HG03139 (cell line): ENCODE data around the gene XAB2.

Experiments
- ATAC-seq: cut with Tn5 transposase; IDR thresholded peaks from one replicate; pipeline ENCODE4 v1.9.1; 2021; ENCODE audit not compliant: unreplicated experiment

The XAB2 gene

DNA sequence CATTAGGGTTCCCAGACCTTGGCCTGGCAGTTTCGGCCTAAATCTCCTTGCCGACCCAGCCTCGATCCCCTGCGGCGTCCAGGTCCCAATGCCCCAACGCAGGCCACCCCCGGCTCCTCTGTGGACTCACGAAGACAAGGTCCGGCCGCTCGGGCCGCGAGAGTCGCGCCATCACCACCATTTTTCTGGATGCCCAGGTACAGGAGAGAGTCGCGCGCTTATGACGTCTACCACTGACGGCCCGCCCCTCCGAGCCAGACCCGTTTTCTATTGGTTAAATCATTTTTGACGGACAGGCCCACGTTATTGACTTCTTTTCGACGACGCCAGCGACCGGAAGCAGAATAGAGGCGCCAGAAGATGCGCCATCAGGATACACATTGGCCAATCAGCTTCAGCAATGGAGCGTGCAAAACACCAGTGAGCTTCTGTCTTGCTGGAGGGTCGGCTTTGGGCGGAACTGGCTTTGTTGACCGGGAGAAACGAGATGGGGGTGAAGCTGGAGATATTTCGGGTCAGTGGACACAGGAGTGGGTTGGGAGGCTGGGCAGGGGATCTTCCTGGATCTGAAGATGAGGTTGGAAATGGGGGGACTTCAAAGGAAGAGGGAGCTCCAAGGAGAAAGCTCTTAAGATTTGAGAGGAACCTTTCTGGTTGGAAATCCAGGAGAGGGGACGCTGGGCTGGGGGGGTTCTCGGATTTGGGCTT, at the start of gene XAB2, which contains the start of gene PET100:
Gene XAB2 (minus strand): TSS at position 199 of the 708 bp plus-strand sequence. CDS start 18 bp downstream, at position 181.
Gene PET100 (plus strand): TSS at position 447 of the 708 bp plus-strand sequence. CDS start 41 bp downstream, at position 488.
- peak; percentile 89 for ATAC-seq

DNA sequence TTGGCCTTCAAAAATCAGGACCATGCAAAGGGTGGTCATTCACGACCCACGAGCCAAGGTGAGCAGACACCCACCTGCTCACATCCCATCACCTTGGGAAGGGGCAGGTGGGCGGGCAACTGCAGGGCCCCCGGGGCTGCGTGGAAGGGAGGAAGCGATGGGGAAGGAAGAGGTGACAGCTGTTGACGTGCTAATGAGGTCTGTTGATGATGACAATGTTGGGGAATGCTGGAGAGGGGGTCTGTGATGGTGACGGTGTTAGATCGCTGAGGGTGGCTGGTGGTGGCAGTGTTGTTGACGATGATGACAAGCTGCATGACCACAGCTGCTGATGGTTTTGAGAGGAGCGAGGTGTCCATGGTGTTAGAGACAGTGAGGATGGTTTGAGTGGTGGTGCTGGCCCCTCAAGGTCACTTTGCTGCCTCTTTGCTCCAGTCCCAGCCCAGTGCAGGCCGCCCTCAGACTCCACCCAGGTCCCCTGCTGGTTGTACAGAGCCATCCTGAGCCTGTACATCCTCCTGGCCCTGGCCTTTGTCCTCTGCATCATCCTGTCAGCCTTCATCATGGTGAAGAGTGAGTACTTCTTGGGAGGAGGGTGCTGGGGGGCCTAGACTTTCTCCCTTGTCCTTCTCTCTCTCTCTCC, 48.4 kb upstream of the XAB2 start:
- no peak for ATAC-seq

DNA sequence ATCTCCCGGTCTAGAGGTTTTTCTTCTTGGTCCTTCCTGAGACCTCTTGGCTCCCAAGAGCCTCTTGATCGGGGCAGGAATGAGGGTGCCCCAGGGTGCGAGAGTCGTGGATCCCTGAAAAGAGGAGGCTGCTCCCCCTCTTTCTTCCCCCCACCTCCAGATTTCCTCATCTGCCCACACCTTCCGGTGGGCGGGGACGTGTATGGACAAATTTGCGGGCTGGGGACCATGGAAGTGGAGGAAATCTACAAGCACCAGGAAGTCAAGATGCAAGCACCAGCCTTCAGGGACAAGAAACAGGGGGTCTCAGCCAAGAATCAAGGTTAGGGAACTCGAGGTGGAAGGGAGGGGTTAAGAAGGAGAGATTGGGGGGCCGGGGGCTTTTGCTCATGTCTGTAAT, 47.5 kb upstream of the XAB2 start, which contains the start of gene MCEMP1:
Gene MCEMP1 (plus strand): TSS at position 237 of the 400 bp plus-strand sequence. CDS start 31 bp downstream, at position 268.
- ATAC-seq: no peak

DNA sequence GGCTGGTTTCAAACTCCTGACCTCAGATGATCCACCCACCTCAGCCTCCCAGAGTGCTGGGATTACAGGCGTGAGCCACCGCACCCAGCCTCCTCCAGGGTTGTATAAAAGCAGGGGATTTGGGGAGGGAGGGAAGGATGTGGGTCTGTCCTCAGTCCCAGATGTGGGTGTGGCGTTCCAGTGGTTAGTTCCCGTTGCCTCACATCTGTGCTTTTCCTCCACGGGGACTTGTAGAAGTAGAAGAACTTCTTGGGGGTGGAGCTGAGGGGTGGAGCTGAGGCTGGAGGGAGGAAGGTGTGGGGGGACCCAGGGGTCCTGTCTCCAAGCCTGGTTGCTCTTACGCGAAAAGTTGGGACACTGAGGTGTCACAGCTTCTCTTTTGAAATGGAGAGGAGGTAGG, 47.0 kb upstream of the XAB2 start:
- ATAC-seq: no peak

DNA sequence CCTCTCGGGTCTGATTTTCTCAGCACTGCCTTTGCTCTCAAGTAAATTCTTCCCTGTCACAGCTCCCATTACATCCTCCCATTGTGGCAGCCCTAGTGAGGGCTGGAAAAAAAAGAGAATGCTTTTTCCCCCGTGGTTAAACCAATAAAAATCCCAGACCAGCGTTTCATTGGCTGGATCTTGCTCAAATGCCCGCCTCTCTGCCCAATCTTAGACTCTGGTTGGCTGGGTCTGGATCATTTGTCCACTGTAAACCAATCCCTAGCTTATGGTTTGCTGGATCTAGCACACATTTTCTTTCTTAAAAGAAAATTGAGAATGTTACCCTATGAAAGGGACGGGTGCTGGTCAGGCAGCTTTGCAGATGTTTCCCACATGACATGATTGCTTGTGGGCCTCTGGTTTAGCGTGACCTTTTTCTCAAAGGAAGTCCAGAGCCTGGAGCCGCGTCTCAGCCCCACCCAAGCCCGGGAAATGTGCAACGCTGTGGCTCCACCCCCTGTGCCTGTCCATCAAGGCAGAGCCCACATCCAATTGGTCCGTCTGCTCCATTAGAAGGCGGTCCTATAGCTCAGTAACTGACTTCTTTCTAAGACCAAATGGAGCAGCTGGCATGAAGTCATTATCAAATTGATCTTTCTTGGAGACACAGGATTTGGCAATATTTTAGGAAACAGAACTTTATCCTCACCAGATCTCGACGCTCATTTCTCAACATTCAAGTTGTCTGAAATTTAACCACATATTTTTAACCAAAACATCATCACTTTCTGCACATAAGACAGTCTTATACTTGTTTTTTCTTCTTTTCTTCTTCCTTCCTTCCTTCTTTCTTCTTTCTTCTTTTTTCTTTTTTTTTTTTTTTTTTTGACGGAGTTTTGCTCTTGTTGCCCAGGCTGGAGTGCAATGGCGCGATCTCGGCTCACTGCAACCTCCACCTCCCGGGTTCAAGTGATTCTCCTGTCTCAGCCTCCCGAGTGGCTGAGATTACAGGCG, 45.0 kb upstream of the XAB2 start:
- no peak for ATAC-seq

DNA sequence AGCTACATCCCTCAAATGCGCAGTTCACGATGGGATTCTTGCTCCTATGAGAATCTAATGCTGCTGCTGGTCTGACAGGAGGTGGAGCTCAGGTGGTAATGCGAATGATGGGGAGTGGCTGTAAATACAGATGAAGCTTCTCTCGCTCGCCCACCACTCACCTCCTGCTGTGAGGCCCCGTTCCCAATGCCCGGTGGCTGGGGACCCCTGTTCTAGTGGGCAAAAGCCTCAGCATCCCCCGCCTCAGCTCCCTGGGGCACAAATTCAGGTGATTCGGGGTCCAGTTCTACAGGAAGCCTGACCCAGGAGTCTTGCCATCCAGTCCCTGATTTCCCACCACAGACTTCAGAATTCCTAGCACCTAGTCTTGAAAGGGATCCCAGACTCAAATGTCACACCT, 43.2 kb upstream of the XAB2 start:
- ATAC-seq: no peak

DNA sequence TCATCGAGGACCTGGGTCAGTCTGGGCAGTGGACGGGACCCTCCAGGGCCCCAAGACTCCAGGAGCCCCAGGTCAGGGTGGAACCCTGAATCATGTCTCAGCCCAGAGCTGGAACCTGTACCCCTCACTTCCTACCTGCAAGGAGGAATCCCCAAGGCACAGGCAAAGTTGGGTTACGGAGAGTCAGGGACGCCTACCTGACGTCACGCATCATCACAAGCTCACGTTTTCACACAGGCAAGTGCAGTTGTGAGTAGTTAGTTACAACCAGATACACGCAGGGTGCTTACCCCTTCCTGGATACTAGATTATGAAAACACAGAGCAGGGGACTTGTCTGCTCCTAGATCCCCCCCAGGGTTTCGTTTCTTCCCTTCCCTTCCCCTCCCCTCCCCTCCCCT, 41.4 kb upstream of the XAB2 start:
- no peak for ATAC-seq

DNA sequence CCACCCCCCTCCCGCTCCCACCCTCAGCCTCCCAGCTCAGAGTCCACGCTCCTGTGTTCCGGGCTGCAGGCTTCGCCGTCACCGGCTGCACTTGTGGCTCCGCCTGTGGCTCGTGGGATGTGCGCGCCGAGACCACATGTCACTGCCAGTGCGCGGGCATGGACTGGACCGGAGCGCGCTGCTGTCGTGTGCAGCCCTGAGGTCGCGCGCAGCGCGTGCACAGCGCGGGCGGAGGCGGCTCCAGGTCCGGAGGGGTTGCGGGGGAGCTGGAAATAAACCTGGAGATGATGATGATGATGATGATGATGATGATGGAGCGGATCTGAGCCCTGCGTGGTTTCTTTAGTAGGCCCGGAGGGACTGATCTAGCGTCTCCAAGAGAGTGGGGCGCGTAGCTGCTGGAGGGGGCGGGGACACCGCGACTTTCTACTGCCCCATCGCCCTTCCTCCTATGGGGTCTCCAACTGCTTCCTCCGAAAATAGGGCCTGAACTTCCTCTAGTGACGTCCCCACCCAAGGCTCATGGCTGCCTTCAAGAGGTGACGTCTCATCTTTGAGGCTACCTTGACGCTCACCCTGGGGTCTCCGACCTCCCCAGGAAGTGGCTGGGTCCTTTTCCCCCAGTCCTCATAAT, 40.9 kb upstream of the XAB2 start:
- ATAC-seq: no peak

DNA sequence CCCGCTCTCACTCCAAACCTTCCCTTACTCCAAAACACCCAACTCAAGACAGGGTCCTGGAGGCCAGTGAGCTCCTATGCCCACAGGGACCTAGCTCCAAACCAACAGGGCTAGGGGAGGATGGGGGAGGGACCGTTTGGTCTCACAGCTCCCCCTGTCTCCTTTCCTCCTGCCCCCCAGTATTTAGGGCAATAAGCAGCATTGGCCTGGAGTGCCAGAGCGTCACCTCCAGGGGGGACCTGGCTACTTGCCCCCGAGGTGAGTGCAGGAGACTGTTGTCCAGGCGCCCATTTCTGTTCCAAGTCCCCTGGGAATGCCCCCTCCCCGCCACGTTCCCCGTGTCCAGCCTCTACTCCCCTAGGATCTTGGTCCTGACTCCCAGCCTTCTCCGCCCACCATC, 40.3 kb upstream of the XAB2 start:
- ATAC-seq: no peak

DNA sequence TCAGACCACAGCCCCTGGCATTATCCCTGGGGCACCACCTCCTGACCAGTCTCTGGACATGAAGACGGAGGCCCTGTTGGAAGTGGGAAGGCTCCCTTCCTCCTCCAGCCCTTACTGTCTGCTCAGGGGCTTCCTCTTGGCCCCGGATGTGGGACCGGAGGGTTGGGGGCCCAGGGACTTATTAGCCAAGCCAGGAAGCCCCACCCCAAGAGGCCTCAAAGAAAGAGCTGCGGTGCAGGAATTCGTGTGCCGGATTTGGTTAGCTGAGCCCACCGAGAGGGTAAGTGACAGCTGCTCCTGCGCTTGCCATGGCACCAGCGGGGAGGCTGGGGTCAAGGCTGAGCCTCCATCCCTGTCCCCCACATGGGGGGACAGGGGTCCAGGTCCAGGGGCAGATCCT, 39.5 kb upstream of the XAB2 start, which contains the start of gene RETN:
Gene RETN (plus strand): TSS at position 208 of the 400 bp plus-strand sequence. CDS start 278 bp downstream, outside the sequence.
- ATAC-seq: no peak

DNA sequence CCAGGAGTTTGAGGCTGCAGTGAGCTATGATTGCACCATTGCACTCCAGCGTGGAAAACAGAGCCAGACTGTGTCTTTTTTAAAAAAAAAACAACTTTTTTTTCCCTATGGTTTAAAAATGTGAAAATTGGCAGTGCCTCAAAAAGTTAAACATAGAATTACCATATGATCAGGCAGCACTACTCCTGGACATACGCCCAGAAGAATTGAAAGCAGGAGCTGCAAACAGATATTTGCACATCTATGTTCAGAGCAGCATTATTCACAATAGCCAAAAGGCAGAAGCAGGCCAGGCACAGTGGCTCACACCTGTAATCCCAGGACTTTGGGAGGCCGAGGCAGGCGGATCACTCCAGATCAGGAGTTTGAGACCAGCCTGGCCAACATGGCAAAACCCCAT, 35.7 kb upstream of the XAB2 start:
- ATAC-seq: no peak

DNA sequence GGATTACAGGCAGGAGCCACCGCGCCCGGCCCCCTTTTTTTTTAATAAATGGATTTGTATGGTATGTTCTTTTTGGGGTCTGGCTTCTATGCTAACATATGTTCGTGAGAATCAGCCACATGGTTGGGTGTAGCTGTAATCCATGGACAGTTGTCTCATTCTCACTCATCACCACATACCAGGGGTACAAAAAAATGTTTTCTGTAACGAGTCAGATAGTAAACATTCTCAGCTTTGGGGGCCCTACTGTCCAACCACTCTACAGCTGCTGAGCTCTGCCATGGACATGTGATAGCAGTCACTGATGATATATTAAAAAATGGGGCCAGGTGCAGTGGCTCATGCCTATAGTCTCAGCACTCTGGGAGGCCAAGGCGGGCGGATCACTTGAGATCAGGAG, 34.4 kb upstream of the XAB2 start:
- no peak for ATAC-seq

DNA sequence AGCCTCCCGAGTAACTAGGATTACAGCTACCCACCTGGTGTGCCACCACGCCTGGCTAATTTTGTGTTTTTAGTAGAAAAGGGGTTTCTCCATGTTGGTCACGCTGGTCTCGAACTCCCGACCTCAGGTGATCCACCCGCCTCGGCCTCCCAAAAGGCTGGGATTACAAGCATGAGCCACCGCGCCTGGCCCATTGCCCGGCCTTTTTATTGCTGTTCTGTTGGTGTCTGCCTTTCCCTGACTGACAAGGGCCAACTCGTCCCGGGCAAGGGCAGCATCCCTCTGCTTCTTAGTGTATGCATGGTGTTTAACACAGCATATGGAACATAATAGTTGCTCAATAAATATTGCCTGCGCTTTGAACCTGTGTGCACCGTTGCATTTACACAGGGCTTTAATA, 33.3 kb upstream of the XAB2 start:
- no peak for ATAC-seq

DNA sequence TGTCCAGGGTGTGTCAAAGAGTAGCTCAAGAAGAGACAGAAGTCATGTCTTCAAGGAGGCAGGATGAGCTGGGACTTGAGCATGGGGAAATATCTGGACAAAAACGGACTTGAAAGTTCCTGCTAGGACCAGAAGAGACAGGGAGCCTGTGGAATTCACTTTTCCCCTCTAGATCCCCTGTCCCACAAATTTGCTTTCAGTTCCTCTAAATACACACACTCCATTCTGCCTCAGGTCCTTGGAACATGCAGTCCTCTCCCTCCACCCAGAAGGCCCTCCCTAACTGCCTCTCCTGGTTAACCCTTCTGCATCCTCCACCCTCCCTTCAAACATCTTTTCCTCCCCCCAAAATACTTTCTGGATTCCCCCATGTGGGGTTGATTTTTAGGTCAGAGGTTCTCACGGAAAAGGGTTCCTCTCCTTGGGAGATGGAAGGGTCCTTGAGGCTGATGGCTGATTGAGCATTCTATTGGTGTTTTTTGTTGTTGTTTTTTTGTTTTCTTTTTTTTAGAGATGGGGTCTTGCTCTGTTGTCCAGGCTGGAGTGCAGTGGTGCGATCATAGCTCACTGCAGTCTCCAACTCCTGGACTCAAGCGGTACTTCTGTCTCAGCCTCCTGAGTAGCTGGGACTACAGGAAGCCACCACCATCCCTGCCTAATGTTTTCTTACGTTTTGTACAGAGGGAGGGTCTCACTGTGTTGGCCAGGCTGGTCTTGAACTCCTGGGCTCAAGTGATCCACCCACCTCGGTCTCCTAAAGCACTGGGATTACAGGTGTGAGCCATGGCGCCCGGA, 32.6 kb upstream of the XAB2 start:
- no peak for ATAC-seq

DNA sequence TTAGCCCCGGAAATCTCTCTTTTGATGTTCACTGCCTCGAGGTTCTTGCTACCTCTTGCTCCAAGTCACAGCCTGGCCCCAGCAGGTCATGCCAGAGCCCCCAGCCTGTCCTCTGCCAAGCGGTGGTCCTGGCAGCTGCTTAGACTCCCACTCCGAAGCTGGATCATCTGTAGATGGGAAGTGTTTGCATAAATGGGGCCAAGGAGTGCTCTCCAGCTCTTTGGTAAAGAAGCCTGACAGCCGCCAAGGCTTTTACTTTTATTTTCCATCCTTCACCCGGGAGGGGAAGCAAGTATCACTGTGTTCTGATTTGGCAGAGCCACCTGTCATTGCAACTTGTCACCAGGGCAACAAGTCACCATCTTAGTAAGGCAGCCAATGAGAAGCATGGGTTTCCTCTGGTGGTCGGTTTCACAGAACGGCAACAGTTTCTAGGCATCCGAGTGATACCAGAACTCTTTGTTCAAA, 28.9 kb upstream of the XAB2 start:
- ATAC-seq: no peak

DNA sequence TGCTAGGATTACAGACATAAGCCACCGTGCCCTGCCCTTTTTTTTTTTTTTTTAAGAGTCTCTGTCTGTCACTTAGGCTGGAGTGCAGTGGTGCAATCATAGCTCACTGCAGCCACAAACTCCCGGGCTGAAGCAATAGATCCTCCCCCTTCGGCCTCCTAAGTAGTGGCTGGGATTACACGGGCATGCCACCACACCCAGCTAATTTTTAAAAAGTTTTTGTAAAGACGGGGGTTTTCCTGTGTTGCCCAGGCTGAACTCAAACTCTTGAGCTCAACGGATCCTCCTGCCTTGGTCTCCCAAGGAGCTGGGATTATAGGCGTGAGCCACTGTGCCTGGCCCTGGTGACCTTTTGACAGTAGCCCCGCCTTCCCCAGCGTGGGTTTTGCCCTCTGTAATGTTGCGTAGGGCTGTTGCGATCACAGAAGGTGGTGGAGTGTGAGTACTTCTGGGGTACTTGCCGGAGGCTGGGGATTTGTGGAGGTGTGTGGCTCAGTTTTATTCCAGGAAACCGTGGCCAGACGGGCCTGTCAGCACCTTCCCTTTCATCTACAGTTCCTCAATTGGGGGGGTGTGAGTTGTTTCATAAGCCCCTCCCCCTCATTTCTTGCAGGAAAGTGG, 27.9 kb upstream of the XAB2 start:
- ATAC-seq: no peak

DNA sequence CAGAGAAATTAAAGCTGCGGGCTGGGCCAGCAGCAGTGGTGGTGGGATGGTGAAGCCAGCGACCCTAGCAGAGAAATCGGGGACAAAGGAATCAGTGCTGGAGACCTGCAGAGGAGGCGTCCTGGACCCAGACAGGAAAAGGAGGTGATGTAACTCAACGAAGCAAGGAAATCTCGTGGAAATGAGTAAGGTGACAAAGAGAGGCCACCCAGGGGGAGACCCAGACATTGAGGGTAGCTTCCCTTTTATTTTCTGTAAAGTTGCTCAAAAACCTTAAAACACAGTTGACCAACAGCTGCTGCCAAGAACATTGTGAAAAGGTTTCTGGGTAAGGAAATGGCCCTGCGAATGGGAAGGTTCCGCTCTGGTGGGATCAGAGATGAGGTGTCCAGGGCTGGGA, 26.2 kb upstream of the XAB2 start:
- no peak for ATAC-seq

DNA sequence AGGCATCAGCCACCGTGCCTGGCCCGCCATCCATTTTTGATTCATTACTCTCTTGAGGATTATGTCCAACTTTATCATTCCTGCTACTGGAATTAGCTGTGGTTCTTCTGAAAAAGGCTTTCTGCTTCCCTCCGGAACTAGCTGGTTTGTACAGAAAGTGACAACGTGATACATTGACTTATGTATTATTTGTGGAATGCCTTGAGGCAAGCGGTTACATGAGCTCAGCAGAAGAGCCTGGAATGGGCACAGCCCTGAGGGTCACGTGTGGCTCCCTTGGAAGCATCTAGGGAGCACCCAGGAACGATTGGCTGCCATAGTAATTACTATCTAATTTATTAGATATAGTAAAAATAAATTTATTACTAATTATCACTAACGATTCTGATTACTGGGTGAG, 25.1 kb upstream of the XAB2 start:
- no peak for ATAC-seq

DNA sequence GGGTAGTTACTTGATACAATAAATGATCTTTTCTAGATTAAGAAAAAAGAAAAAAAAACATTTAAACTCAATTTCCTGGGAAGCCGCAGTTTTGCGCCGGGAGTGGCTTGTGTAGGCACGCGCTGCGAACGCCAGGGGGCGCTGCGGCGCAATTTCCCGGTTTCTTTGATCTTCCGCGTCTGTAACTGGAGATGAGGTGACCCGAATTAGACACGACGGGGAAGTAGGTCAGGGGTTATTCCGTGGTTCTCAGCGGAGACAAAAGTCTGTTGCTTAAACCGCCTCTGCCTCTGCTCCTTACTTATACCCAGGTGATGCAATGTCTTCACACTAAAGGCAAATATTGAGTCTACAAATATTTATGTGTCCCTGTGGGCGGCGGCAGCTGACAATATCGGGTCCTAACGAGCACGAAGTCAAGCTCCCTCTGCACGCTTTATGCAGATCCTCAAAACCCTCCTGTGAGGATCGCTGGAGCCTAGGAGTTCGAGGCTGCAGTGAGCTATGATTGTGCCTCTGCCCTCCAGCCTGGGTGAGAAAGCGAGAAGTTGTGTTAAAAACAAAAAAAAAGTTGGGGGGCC, 22.8 kb upstream of the XAB2 start:
- ATAC-seq: no peak
